MM.1S (cell line): Measurements from ENCODE around the gene RNF2.

ENCODE experiments used
- DNase-seq: peaks from one replicate; pipeline ENCODE4 v3.0.0-alpha.2; 2015
- H2AFZ ChIP-seq: fragments of 300-600 bp; sonication (generic); 2 replicates; pipeline ENCODE4 v1.6.0; 2016; ENCODE audit warnings: antibody characterized with exemption, low read length
- H3F3A ChIP-seq: fragments of 300-600 bp; sonication (generic); 2 replicates; pipeline ENCODE4 v1.6.1; 2016; ENCODE audit warnings: mild to moderate bottlenecking, antibody characterized with exemption, low read length, moderate library complexity, mixed read lengths; ENCODE audit not compliant: insufficient read depth
- H3K27ac ChIP-seq: fragments of 300-600 bp; sonication (generic); 2 replicates; pipeline ENCODE4 v1.5.1; 2016; ENCODE audit warnings: mild to moderate bottlenecking, low read length
- H3K27me3 ChIP-seq: fragments of 300-600 bp; sonication (generic); replicated peaks from 2 replicates; pipeline ENCODE4 v1.6.0; 2016; ENCODE audit warnings: low read length; ENCODE audit not compliant: insufficient read depth
- H3K36me3 ChIP-seq: fragments of 300-600 bp; sonication (generic); replicated peaks from 2 replicates; pipeline ENCODE4 v1.6.1; 2016; ENCODE audit warnings: mild to moderate bottlenecking, low read length, mixed read lengths; ENCODE audit not compliant: insufficient read depth
- H3K4me1 ChIP-seq: fragments of 300-600 bp; sonication (generic); 2 replicates; pipeline ENCODE4 v1.6.1; 2016; ENCODE audit warnings: low read length, mixed read lengths
- H3K4me2 ChIP-seq: fragments of 300-600 bp; sonication (generic); 2 replicates; pipeline ENCODE4 v1.6.0; 2016; ENCODE audit warnings: low read depth, low read length
- H3K4me3 ChIP-seq: fragments of 300-600 bp; sonication (generic); 2 replicates; pipeline ENCODE4 v1.5.1; 2016; ENCODE audit warnings: low read length, mixed read lengths
- H3K79me2 ChIP-seq: fragments of 300-600 bp; sonication (generic); 2 replicates; pipeline ENCODE4 v1.6.1; 2016; ENCODE audit warnings: mixed run types, low read length, mixed read lengths
- H3K9ac ChIP-seq: fragments of 300-600 bp; sonication (generic); 2 replicates; pipeline ENCODE4 v1.6.1; 2016; ENCODE audit warnings: low read length, mixed read lengths
- H3K9me2 ChIP-seq: fragments of 300-600 bp; sonication (generic); replicated peaks from 2 replicates; pipeline ENCODE4 v1.6.1; 2016; ENCODE audit warnings: mild to moderate bottlenecking, low read length, mixed read lengths; ENCODE audit not compliant: insufficient read depth
- H3K9me3 ChIP-seq: fragments of 300-600 bp; sonication (generic); replicated peaks from 2 replicates; pipeline ENCODE4 v1.6.1; 2016; ENCODE audit warnings: mild to moderate bottlenecking, low read length, mixed read lengths; ENCODE audit not compliant: insufficient read depth
- H4K20me1 ChIP-seq: fragments of 300-600 bp; sonication (generic); 2 replicates; pipeline ENCODE4 v1.6.1; 2016; ENCODE audit warnings: mild to moderate bottlenecking, low read length, moderate library complexity, mixed read lengths; ENCODE audit not compliant: insufficient read depth
- CTCF ChIP-seq: fragments of 300-600 bp; sonication (generic); IDR thresholded peaks from 2 replicates; pipeline ENCODE4 v1.5.1; 2016; ENCODE audit warnings: antibody characterized with exemption, low read length, mixed read lengths
- EZH2 ChIP-seq: fragments of 300-600 bp; sonication (generic); optimal IDR thresholded peaks from 2 replicates; pipeline ENCODE3; 2017; ENCODE audit warnings: low read depth, mild to moderate bottlenecking, antibody characterized with exemption, low read length, mixed read lengths
- EZH2phosphoT487 ChIP-seq: fragments of 300-600 bp; sonication (generic); IDR thresholded peaks from 2 replicates; pipeline ENCODE4 v1.6.1; 2018; ENCODE audit warnings: antibody characterized with exemption, low read length

Gene RNF2

GRCh38 chr1:185039726-185040407 lies 5.5 kb upstream of the RNF2 start:
- H4K20me1 ChIP-seq, result no peaks in the 10 kb centered on the region
- no peaks in the 10 kb centered on the region for H3K9me3 ChIP-seq
- no peaks in the 10 kb centered on the region for H3K79me2 ChIP-seq
- no peaks in the 10 kb centered on the region for H3K4me1 ChIP-seq
- no peak overlapping the region for H3K4me3 ChIP-seq
- H3K36me3 ChIP-seq, result no peaks in the 10 kb centered on the region
- H3K4me2 ChIP-seq, result no peak overlapping the region
- H3K9me2 ChIP-seq, result no peaks in the 10 kb centered on the region
- TF ChIP-seq CTCF (no peak), EZH2 (no peak), EZH2phosphoT487 (no peak)
- no peak overlapping the region for H3K9ac ChIP-seq
- DNase-seq, result no peak
- no peaks in the 10 kb centered on the region for H3K27me3 ChIP-seq
- H3K27ac ChIP-seq, result no peak overlapping the region
- H3F3A ChIP-seq, result peaks cover 8% of the 10 kb centered on the region
- no peak overlapping the region for H2AFZ ChIP-seq

DNA sequence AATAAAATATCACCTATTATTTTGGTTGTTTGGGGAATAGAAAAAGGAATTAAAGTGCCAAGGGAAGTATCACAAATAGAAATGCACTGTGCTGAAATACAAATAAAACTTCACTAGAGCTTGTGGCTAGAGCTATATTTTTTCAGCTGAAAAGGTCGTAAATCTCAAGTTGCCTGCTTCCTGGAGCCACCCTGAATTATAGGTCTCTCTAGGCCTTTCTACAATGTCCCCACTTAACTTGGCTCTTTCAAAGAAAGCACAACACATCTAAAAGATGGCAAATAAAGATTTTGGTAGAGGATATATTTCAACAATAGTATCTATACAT lies 5.0 kb upstream of the RNF2 start:
- no peaks in the 10 kb centered on the region for H3K36me3 ChIP-seq
- no peaks in the 10 kb centered on the region for H4K20me1 ChIP-seq
- H3K4me3 ChIP-seq, result no peak overlapping the region
- H3K4me1 ChIP-seq, result no peaks in the 10 kb centered on the region
- TF ChIP-seq EZH2phosphoT487 (no peak), EZH2 (no peak), CTCF (no peak)
- no peaks in the 10 kb centered on the region for H3K79me2 ChIP-seq
- no peaks in the 10 kb centered on the region for H3K27me3 ChIP-seq
- DNase-seq, result no peak
- no peak overlapping the region for H3K9ac ChIP-seq
- no peak overlapping the region for H3K4me2 ChIP-seq
- H3K27ac ChIP-seq, result no peak overlapping the region
- no peaks in the 10 kb centered on the region for H3K9me3 ChIP-seq
- H3F3A ChIP-seq, result peaks cover 11% of the 10 kb centered on the region
- H2AFZ ChIP-seq, result no peak overlapping the region
- no peaks in the 10 kb centered on the region for H3K9me2 ChIP-seq

DNA sequence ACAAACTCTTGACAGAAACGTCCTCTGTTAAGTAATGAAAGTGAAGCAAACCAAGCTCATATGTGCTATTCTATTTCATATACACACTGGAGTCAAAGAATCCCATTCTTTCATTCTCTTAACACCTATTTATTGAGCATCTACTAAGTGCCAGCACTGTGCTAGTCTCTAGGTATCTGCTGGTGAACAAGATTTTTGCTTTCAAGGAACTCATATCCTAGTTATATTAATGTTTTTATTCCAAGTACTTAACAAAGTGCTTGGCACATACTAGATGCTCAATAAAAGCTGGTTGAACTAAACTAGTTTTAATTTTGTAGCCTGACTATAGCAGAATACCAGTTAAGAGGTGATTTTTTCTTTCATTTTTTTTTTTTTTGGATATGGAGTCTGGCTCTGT lies 3.6 kb upstream of the RNF2 start:
- Histone ChIP-seq H4K20me1 (no peaks in the 10 kb centered on the region), H3K36me3 (no peaks in the 10 kb centered on the region), H3K27ac (no peak overlapping the region), H3K27me3 (no peaks in the 10 kb centered on the region; the same call in 1 of the 2 replicates), H3F3A (peaks cover 14% of the 10 kb centered on the region), H2AFZ (no peak overlapping the region), H3K9me3 (no peaks in the 10 kb centered on the region), H3K9me2 (no peaks in the 10 kb centered on the region), H3K79me2 (peaks cover 8% of the 10 kb centered on the region; the same call in 1 of the 2 replicates), H3K4me2 (no peak overlapping the region), H3K9ac (no peak overlapping the region), H3K4me1 (peaks cover 5% of the 10 kb centered on the region; the same call in 1 of the 2 replicates), H3K4me3 (no peak overlapping the region)
- no peak for DNase-seq
- TF ChIP-seq EZH2phosphoT487, result no peak
- TF ChIP-seq EZH2, result no peak
- no peak for TF ChIP-seq CTCF
